K562 (cell line): ENCODE results near the gene PACSIN1. TPM values are rescaled to one million over a fixed set of nuclear protein-coding genes. Genes with fewer than 3 reads are reported as not detected.

Source experiments
- ATF7 ChIP-seq: fragments of 450-650 bp; IDR thresholded peaks from 2 replicates; pipeline ENCODE4 v1.7.1; 2014; ENCODE audit warnings: mild to moderate bottlenecking, moderate library complexity
- DPF2 ChIP-seq: fragments of 450-650 bp; IDR thresholded peaks from 2 replicates; pipeline ENCODE4 v1.6.1; 2016
- ERF ChIP-seq: fragments of 450-650 bp; formaldehyde crosslinking; IDR thresholded peaks from 2 replicates; pipeline ENCODE4 v1.4.0; 2020; ENCODE audit warnings: mild to moderate bottlenecking, mixed read lengths
- GABPA ChIP-seq: fragments of 200-800 bp; sonication (Bioruptor generic); conservative IDR thresholded peaks from 2 replicates; pipeline ENCODE4 v1.6.1; 2016; ENCODE audit warnings: low read depth, missing genetic modification characterization, missing compliant biosample characterization
- LCOR ChIP-seq: sonication (generic); formaldehyde crosslinking; IDR thresholded peaks from 2 replicates; pipeline ENCODE4 v1.8.0; 2022; ENCODE audit warnings: mild to moderate bottlenecking, missing genetic modification reagents
- MAFG ChIP-seq: fragments of 450-650 bp; conservative IDR thresholded peaks from 2 replicates; pipeline ENCODE4 v1.6.1; 2016; ENCODE audit warnings: missing genetic modification characterization, missing compliant biosample characterization
- MYNN ChIP-seq, 2 experiments: sonication (generic); formaldehyde crosslinking in 1 of 2; IDR thresholded peaks; 2 replicates each; pipeline versions ENCODE4 v1.5.0 to v1.6.1; 2016 to 2020; ENCODE audit warnings: antibody characterized with exemption in 1 of 2, missing genetic modification reagents in 1 of 2
- POLR2H ChIP-seq: IDR thresholded peaks from 2 replicates; pipeline ENCODE4 v1.6.1; 2016; ENCODE audit warnings: missing genetic modification characterization, low read depth, mild to moderate bottlenecking, control low read depth, missing compliant biosample characterization, moderate library complexity
- PYGO2 ChIP-seq: fragments of 450-650 bp; IDR thresholded peaks from 2 replicates; pipeline ENCODE4 v1.6.1; 2016; ENCODE audit warnings: mild to moderate bottlenecking, missing genetic modification characterization, moderate library complexity, missing compliant biosample characterization
- RAD21 ChIP-seq, 2 experiments: fragments of 250-450 bp in 1 of 2; fragments of 450-650 bp in 1 of 2; sonication (Bioruptor Pico) in 1 of 2; formaldehyde crosslinking in 1 of 2; IDR thresholded peaks in 1 of 2; conservative IDR thresholded peaks in 1 of 2; 2 replicates each; pipeline versions ENCODE4 v1.4.0 to v1.8.0; 2020 to 2022; ENCODE audit warnings: mild to moderate bottlenecking in 2 of 2, moderate library complexity in 1 of 2
- RBBP5 ChIP-seq: fragments of 200-600 bp; sonication (generic); IDR thresholded peaks from 2 replicates; pipeline ENCODE4 v1.6.1; 2012; ENCODE audit warnings: borderline replicate concordance, mild to moderate bottlenecking, low read length, control low read depth, inconsistent platforms; ENCODE audit not compliant: insufficient read depth, poor library complexity, severe bottlenecking
- RBM14 ChIP-seq: fragments of 200-400 bp; formaldehyde crosslinking; IDR thresholded peaks from 2 replicates; pipeline ENCODE4 v1.6.1; 2018; ENCODE audit warnings: low read depth, mild to moderate bottlenecking, low read length, moderate library complexity, borderline replicate concordance; ENCODE audit not compliant: insufficient read depth
- RBM22 ChIP-seq: fragments of 200-400 bp; formaldehyde crosslinking; IDR thresholded peaks from 2 replicates; pipeline ENCODE4 v1.6.1; 2018; ENCODE audit warnings: low read length, low read depth; ENCODE audit not compliant: poor library complexity, severe bottlenecking
- STAG1 ChIP-seq: sonication (generic); formaldehyde crosslinking; IDR thresholded peaks from 2 replicates; pipeline ENCODE4 v1.5.0; 2020; ENCODE audit warnings: missing genetic modification reagents, borderline replicate concordance
- STAT5B ChIP-seq: fragments of 250-450 bp; sonication (Bioruptor Pico); IDR thresholded peaks from 2 replicates; pipeline ENCODE4 v1.8.0; 2021; ENCODE audit warnings: mild to moderate bottlenecking, inconsistent platforms
- TBP ChIP-seq: optimal IDR thresholded peaks from 2 replicates; pipeline ENCODE3; 2011; ENCODE audit warnings: low read depth, low read length, improper control_type of control experiment
- UBTF ChIP-seq, 2 experiments: IDR thresholded peaks; 2 replicates each; pipeline ENCODE4 v1.6.1; 2012; ENCODE audit warnings: improper control_type of control experiment in 2 of 2, low read depth in 2 of 2, low read length in 2 of 2, borderline replicate concordance in 1 of 2
- ZKSCAN3 ChIP-seq: fragments of 250-450 bp; sonication (Bioruptor Pico); IDR thresholded peaks from 2 replicates; pipeline ENCODE4 v1.4.0; 2020
- ZNF133 ChIP-seq: fragments of 250-450 bp; sonication (Bioruptor Pico); IDR thresholded peaks from 2 replicates; pipeline ENCODE4 v1.4.0; 2020; ENCODE audit warnings: mild to moderate bottlenecking
- ZNF512 ChIP-seq: IDR thresholded peaks from 2 replicates; pipeline ENCODE4 v1.6.1; 2016; ENCODE audit warnings: missing genetic modification characterization, missing compliant biosample characterization
- ZNF639 ChIP-seq, 2 experiments: fragments of 200-800 bp in 1 of 2; sonication (Bioruptor generic) in 1 of 2; sonication (generic) in 1 of 2; formaldehyde crosslinking in 1 of 2; IDR thresholded peaks in 1 of 2; conservative IDR thresholded peaks in 1 of 2; 2 replicates each; pipeline versions ENCODE4 v1.5.0 to v1.6.1; 2016 to 2020; ENCODE audit warnings: missing compliant biosample characterization in 1 of 2, missing genetic modification characterization in 1 of 2, missing genetic modification reagents in 1 of 2
- polyA plus RNA-seq, 8 experiments: library from polyadenylated mRNA; depleted of rRNA in 4 of 8; stranded (reverse) in 5 of 8; unstranded in 3 of 8; fragments of >200 nt; fragmentation: Nextera tagmentation in 2 of 8; fragmentation: Illumina TruSeq in 1 of 8; extraction: Ambion mirVana in 2 of 8; extraction: Trizol in 1 of 8; gene quantifications; 2 replicates each; pipeline versions ENCODE4 v1.2.1 to v1.2.3, GENCODE V29; 2011 to 2014; ENCODE audit warnings: inconsistent platforms in 1 of 8, missing spikeins in 1 of 8
- total RNA-seq, 7 experiments: library from RNA; depleted of rRNA in 6 of 7; stranded (reverse); fragments of >200 nt in 6 of 7; fragmentation: Illumina TruSeq in 2 of 7; extraction: Trizol in 2 of 7; gene quantifications; 2 replicates each; pipeline versions ENCODE4 v1.2.1 to v1.2.3, GENCODE V29; 2011 to 2021; ENCODE audit warnings: low replicate concordance in 1 of 7

Gene PACSIN1
- total and polyA plus RNA-seq, 9 of the 15 experiments (the other 6 are each of a cell fraction or from before 2014, with no cell fraction given): 0.01 to 1.7 (median 0.45) TPM

GRCh38 chr6:34560366-34561226 lies 94.7 kb downstream of the PACSIN1 start (continued):
- TF ChIP-seq MAFG (tag) (no peak), RBM14 (no peak), UBTF (IDR thresholded peaks at IDR 0.05; ENCODE audit: borderline replicate concordance in 1 of 2, low read depth in 2 of 2, low read length in 2 of 2) (peak; percentile 31 to 71; a peak in 2 of 4 replicates), MYNN (IDR thresholded peaks at IDR 0.05) (peak; percentile 91), MYNN (CRISPR knock-in tag; IDR thresholded peaks at IDR 0.05) (no peak), PYGO2 (tag) (no peak), RBBP5 (peak; percentile 85), DPF2 (peak; percentile 93), STAT5B (no peak), ATF7 (peak; percentile 86), POLR2H (tag) (no peak), GABPA (tag) (peak; percentile 84), TBP (peak; percentile 66), RAD21 (CRISPR knock-in tag; conservative IDR thresholded peaks at IDR 0.05 in 1 of 2, IDR thresholded peaks at IDR 0.05 in 1 of 2) (peak; percentile 56 to 78), ZNF512 (tag) (no peak), ZNF639 (CRISPR knock-in tag; conservative IDR thresholded peaks at IDR 0.05 in 1 of 2, IDR thresholded peaks at IDR 0.05 in 1 of 2) (peak in 1 of 2 experiments; percentile 73; a peak in 1 of 4 replicates), LCOR (CRISPR knock-in tag) (peak; percentile 72), STAG1 (peak; percentile 58; the same call in 1 of the 2 replicates), ZNF133 (CRISPR knock-in tag) (peak; percentile 72; the same call in 1 of the 2 replicates), RBM22 (no peak), ERF (0 out of 2 replicates have a peak, but pooled peaks have one; percentile 49), ZKSCAN3 (CRISPR knock-in tag) (no peak)
